Gastroesophageal sphincter (tissue), 4 donors: ENCODE results near the gene CERT1. TPM values are rescaled to one million over a fixed set of nuclear protein-coding genes. Genes with fewer than 3 reads are reported as not detected.

Experiments
- ATAC-seq: fragments of 150-250 bp; one replicate; pipeline ENCODE4 v1.9.1; 2016; ENCODE audit warnings: mild to moderate bottlenecking, moderate library complexity
- H3K27ac ChIP-seq, 4 donors: fragments of 200-600 bp; sonication (generic) in 3 of 4; 1 replicate in 3 of 4; 2 replicates in 1 of 4; pipeline ENCODE4 v1.5.1; 2016 to 2019
- H3K27me3 ChIP-seq: fragments of 200-600 bp; sonication (generic); one replicate; pipeline ENCODE4 v1.5.1; 2019
- H3K36me3 ChIP-seq, 2 donors: fragments of 200-600 bp; sonication (generic); one replicate each; pipeline ENCODE4 v1.5.1; 2019; ENCODE audit warnings: control low read depth in 1 of 2
- H3K4me1 ChIP-seq, 3 donors: fragments of 200-600 bp; sonication (generic); 1 replicate in 2 of 3; 2 replicates in 1 of 3; pipeline ENCODE4 v1.5.1; 2016 to 2019; ENCODE audit warnings: control low read depth in 2 of 3
- H3K4me3 ChIP-seq, 2 donors: fragments of 200-600 bp; sonication (generic); one replicate each; pipeline ENCODE4 v1.5.1; 2019; ENCODE audit warnings: mild to moderate bottlenecking in 1 of 2, moderate library complexity in 1 of 2
- H3K9me3 ChIP-seq, 3 donors: fragments of 200-600 bp; sonication (generic); one replicate each; pipeline ENCODE4 v1.5.1; 2017 to 2019; ENCODE audit warnings: control low read depth in 2 of 3
- EP300 ChIP-seq: sonication (generic); formaldehyde crosslinking; IDR thresholded peaks from one replicate; pipeline ENCODE4 v1.6.1; 2017; ENCODE audit warnings: antibody characterized with exemption, mild to moderate bottlenecking
- POLR2A ChIP-seq, 2 donors: fragments of 450-650 bp; IDR thresholded peaks; one replicate each; pipeline ENCODE4 v1.6.1; 2017; ENCODE audit warnings: antibody characterized with exemption in 2 of 2, mild to moderate bottlenecking in 2 of 2, moderate library complexity in 1 of 2
- POLR2AphosphoS5 ChIP-seq: sonication (generic); formaldehyde crosslinking; IDR thresholded peaks from one replicate; pipeline ENCODE4 v1.6.1; 2017; ENCODE audit warnings: antibody characterized with exemption
- WGBS, 2 donors: methylation state at CpG; one replicate each; pipeline ENCODE4 v1.1.5; 2018; ENCODE audit warnings: low coverage in 1 of 2; 5-methylcytosine and 5-hydroxymethylcytosine counted together
- total RNA-seq, 4 donors: library from RNA; depleted of rRNA; stranded (reverse); fragments of >200 nt; gene quantifications; one replicate each; pipeline ENCODE4 v1.1.0, GENCODE V29; 2016
- TF ChIP-seq, protein P1 (sequence below), 4 experiments: fragments of 200-600 bp in 2 of 4; fragments of 450-650 bp in 2 of 4; sonication (generic) in 1 of 4; IDR thresholded peaks; one replicate each; pipeline ENCODE4 v1.5.1; 2017 to 2019; ENCODE audit warnings: antibody characterized with exemption in 4 of 4, mild to moderate bottlenecking in 2 of 4, moderate library complexity in 2 of 4

Gene CERT1
- total RNA-seq, 4 donors from 2014 or later, result 23.4 to 46.5 (median 36.6) TPM

DNA sequence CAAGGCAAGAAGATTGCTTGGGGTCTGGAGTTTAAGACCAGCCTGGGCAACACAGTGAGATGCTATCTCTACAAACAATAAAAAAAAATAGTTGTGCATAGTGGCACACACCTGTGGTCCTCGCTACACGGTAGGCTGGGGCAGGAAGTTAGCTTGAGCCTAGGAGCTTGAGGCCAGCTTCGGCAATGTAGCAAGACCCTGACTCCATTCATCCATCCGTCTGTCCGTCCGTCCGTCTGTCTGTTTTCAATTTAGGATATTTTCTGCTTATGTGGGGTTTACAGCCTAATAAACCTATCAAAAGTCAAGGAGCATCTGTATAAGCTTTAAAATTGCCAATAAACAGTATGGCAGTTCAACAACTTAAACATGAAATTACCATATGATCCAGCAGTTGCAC is 154.7 kb downstream of the CERT1 start:
- whole genome bisulfite sequencing, 2 donors, result 81 to 97% methylated on average over 5 to 7 of the region's 7 CpGs
- Histone ChIP-seq H3K36me3 (peaks cover 4 to 99% of the 10 kb centered on the region in 2 donors), H3K27ac (no peak overlapping the region), H3K27me3 (no peaks in the 10 kb centered on the region), H3K9me3 (no peaks in the 10 kb centered on the region), H3K4me1 (no peaks in the 10 kb centered on the region), H3K4me3 (no peak overlapping the region)
- TF ChIP-seq, protein P1, sequence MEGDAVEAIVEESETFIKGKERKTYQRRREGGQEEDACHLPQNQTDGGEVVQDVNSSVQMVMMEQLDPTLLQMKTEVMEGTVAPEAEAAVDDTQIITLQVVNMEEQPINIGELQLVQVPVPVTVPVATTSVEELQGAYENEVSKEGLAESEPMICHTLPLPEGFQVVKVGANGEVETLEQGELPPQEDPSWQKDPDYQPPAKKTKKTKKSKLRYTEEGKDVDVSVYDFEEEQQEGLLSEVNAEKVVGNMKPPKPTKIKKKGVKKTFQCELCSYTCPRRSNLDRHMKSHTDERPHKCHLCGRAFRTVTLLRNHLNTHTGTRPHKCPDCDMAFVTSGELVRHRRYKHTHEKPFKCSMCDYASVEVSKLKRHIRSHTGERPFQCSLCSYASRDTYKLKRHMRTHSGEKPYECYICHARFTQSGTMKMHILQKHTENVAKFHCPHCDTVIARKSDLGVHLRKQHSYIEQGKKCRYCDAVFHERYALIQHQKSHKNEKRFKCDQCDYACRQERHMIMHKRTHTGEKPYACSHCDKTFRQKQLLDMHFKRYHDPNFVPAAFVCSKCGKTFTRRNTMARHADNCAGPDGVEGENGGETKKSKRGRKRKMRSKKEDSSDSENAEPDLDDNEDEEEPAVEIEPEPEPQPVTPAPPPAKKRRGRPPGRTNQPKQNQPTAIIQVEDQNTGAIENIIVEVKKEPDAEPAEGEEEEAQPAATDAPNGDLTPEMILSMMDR (IDR thresholded peaks at IDR 0.05), result no peak
- TF ChIP-seq POLR2A (IDR thresholded peaks at IDR 0.05) (no peak), EP300 (no peak), POLR2AphosphoS5 (no peak)
- ATAC-seq, result no peak

DNA sequence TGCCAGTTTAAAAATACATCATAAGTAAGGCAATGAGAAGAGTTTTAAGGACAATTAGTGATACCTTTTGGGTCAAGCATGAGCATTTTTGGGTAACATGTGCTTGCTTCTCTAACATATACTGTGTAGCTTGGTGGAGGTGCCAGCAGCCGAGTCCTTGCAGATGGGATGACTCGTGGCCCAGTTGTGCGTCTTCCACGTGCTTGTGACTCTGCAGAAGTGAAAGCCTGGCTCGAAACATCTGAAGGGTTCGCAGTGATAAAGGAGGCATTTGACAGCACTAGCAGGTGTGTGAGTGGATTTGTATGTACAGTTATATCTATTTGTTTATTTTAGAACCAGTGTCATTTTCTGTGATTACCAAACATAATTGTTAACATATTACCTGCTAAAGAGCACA is 156.2 kb downstream of the CERT1 start:
- H3K9me3 ChIP-seq, result no peaks in the 10 kb centered on the region
- no peaks in the 10 kb centered on the region for H3K4me1 ChIP-seq
- no peak overlapping the region for H3K4me3 ChIP-seq
- TF ChIP-seq EP300 (no peak), POLR2A (IDR thresholded peaks at IDR 0.05) (no peak), POLR2AphosphoS5 (no peak)
- TF ChIP-seq, protein P1 (IDR thresholded peaks at IDR 0.05), result no peak
- H3K27ac ChIP-seq, result no peak overlapping the region
- no peak for ATAC-seq
- H3K36me3 ChIP-seq, result peaks cover 12 to 99% of the 10 kb centered on the region in 2 donors
- WGBS, 2 donors, result 87 to 90% methylated on average over 6 of the region's 6 CpGs
- no peaks in the 10 kb centered on the region for H3K27me3 ChIP-seq

DNA sequence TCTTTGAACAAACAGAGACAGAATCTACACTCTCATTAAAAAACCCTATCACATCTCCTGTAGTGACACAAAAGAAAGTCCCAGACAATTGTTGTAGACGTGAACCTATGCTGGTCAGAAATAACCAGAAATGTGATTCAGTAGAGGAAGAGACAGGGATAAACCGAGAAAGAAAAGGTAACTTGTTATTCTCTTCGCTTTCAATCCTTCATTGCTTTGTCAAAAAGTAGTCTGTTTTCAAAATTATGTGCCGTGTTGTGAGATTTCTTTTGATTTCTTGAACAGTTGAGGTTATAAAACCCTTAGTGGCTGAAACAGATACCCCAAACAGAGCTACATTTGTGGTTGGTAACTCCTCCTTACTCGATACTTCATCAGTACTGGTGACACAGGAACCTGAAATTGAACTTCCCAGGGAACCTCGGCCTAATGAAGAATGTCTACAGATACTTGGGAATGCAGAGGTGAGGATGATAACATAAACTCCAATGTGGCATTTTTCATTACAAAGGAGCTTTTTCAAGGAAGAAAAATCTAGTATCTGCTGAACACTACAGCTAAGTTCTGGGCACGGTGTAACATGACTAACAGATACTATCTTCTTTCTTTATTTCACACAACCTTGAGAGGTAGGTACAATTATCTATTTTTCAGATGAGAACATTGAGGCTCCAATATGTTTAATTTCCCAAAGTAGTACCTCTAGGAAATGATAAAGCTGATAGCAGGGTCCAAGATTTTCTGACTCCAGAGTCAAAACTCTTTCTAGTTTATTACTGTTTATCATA is 160.1 kb downstream of the CERT1 start:
- Histone ChIP-seq H3K4me3 (no peak overlapping the region), H3K4me1 (no peaks in the 10 kb centered on the region), H3K36me3 (peaks cover 15 to 96% of the 10 kb centered on the region in 2 donors), H3K27me3 (no peaks in the 10 kb centered on the region), H3K27ac (no peak overlapping the region), H3K9me3 (no peaks in the 10 kb centered on the region)
- TF ChIP-seq EP300 (no peak), POLR2A (IDR thresholded peaks at IDR 0.05) (no peak), POLR2AphosphoS5 (no peak)
- TF ChIP-seq, protein P1 (IDR thresholded peaks at IDR 0.05), result no peak
- WGBS, 2 donors, result 89% methylated on average over 7 of the region's 7 CpGs
- no peak for ATAC-seq

DNA sequence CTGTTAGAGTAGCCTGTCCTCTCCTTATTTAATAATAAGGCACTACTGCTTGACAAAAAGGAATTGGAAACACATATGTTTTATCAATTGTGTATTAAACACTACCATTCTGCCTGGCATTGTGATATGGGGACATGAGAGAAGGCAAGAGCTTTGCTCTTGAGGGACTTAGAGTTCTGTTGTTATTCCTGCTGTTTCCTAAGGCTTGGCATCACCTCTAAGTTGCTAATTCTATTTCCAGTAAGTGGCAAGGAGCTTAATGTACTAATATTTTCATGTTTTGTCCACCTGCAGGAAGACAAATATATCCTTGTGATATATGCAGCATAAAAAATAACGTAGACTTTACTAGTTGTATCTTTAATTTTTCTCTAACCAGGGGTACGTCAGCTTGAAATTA is 161.8 kb downstream of the CERT1 start:
- Histone ChIP-seq H3K27ac (no peak overlapping the region), H3K36me3 (peaks cover 15 to 96% of the 10 kb centered on the region in 2 donors)
- WGBS, 2 donors, result 82 to 100% methylated on average over 2 of the region's 2 CpGs

More for the DNA sequence above, 161.8 kb downstream of the CERT1 start:
- no peak overlapping the region for H3K4me3 ChIP-seq
- no peaks in the 10 kb centered on the region for H3K27me3 ChIP-seq
- no peaks in the 10 kb centered on the region for H3K4me1 ChIP-seq
- no peak for TF ChIP-seq POLR2AphosphoS5
- TF ChIP-seq, protein P1 (IDR thresholded peaks at IDR 0.05), result no peak
- no peak for TF ChIP-seq POLR2A (IDR thresholded peaks at IDR 0.05)
- TF ChIP-seq EP300, result no peak
- H3K9me3 ChIP-seq, result no peaks in the 10 kb centered on the region
- ATAC-seq, result no peak
